Measurements from ENCODE around the gene PRKG2.
"Not testable (repeated sequence)": the region's sequence is repeated elsewhere in the genome, so short reads cannot be mapped to it uniquely, and the experiment has no call there.

PRKG2 gene

GRCh38 chr4:81214144-81214880 lies 710 bp downstream of the PRKG2 start:
- DNase-seq, result no peak

DNA sequence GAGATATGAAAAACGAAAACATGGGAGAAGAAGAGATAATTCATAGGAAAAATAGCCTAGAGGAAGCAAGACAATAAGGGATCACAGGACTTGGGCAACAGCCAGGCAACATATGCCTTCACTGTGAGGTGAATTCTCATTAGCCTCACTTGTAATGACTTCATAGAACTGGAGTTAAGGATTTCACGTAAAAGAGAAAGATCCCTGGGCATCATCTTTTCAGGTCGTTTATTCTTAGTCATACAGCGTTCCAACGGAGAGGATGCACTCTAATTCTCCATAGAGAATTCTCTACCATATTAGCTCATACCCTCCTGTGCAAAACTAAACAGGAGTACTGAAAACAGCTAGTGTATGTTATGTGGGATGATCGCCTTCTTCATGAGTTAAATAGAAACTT lies 1.4 kb downstream of the PRKG2 start:
- DNase-seq, result no peak

DNA sequence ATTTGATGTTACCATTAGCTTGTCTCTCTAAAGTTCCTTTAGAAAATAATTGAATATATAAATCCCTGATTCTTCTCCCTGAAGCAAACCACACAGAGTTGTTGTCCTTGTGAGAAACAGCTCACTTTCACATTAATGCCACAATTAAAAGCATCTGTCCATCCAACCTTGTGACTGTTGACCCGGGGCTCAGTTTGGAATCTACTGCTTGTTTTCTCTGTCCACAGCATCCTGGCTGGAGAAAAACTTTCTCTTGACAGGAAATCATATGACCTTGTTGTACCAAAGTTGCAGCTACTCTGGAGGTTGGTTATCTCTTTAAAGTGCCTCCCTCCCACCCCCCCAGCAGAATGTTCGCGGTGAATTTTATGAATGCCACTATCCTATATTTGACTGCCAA lies 3.1 kb downstream of the PRKG2 start:
- DNase-seq, result no peak

DNA sequence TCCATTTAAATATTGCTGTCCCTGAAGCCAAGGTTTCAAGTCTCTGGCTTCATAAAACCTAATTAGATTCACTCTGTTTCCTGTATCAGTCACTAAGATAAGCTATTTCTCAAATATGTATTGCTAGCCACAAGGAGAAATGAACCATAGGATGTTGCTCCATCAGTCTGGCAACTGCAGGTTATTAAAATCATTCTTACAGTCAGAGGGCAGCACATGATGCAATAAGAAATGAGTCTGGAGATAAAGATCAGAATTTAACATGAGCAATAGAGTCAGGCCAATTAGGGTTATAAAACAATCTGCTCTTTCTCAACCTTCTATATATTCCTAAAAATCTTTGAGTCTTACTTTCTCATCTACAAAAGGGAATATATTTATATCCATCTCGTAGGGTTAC lies 7.2 kb downstream of the PRKG2 start:
- DNase-seq, result no peak

DNA sequence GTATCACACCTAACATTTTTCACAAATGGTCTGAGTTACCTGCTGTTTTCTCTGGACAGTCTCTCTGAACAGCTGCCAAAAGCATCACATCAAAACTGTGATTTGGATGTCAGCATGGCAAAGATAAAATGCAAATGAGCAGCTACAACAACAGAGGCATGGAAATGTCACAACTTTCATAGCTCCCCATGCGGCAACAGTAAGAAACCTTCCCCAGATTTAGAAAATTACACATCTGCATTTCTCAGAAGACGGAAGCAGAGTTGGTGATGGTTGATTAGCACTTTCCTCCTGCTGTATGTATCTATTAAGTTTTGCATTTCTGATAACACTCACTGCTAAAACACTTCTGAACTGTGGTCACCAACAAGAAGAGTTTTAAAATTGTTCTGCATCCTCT lies 9.7 kb downstream of the PRKG2 start:
- DNase-seq, result no peak

DNA sequence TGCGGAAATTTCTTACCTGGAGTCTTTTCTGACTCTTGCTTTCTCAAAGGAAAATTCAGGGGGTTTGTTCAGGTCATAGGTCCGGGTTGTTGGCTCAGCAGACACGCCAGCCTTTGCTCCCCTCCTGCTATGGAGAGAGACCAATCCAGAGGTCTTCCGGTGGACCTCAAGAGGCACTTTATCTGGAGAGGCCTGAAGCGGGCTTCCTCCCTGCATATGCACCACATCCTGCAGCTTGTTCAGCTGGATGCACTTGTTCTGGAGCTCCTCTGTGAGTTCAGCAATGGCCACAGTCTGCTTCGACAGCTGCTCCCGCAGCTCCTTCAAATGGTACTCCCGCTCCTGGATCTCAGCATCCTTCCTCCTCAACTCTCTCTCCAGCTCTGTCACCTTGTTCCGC lies 10.5 kb downstream of the PRKG2 start:
- DNase-seq, result no peak

GRCh38 chr4:81199831-81200230 lies 15.2 kb downstream of the PRKG2 start:
- DNase-seq, result no peak

- DNase-seq, result no peak
These were observed 16.4 kb downstream of the PRKG2 start for GRCh38 chr4:81198609-81199008.

DNA sequence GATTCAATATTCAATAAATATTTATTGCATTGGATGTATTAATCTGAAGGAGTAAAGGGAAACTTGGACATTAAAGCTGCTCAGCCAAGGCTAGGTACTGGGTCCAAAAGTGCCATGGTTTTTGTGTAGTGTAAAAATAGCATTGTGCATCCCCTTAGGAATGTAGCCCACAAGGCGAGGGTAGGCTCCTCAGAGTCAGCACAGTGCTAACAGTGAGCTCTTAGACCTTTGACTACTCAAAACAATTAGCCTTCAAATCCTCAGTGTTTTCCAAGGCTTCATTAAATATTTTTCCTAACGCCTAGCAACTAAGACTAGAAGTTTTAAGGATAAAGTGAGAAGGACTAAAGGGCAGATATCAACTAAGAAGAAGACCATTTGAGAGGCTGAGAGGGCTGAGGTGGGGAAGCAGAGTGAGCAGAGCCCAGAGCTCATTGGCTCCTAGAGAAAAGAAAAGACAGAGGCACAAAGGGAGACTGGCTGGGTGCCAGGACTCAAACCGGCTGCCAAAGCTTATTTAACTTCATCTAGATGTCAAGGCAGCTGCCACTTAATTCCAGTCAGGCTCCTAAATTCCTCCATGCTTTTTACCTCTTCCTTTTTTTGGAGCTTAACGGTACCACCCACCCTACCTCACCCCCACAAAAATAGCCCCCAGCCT lies 17.0 kb downstream of the PRKG2 start:
- DNase-seq, result no peak

DNA sequence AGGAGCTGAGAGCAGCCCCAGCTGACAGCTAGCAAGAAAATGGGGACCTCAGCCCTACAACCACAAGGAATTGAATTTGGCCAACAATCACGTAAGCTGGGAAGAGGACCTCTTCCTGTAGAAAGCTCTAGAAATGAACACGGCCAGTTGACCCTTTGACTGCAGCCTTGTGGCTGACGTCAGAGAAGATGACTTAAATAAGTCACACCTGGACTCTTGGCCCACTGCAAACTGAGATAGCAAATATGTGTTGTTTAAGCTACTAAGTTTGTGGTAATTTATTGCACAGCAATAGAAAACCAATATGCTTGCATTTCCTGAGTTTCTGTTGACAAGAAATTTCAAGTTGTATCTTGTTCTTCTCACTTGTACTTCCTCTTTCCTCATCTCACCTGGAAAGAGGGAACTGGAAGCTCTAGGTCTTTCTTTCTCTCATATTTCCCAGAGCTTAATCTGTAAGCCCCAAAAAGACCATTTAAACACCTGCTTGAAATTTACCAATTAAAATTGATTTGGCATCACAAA lies 18.8 kb downstream of the PRKG2 start:
- no peak for DNase-seq

GRCh38 chr4:81195475-81195874 lies 19.5 kb downstream of the PRKG2 start:
- DNase-seq, result no peak

DNA sequence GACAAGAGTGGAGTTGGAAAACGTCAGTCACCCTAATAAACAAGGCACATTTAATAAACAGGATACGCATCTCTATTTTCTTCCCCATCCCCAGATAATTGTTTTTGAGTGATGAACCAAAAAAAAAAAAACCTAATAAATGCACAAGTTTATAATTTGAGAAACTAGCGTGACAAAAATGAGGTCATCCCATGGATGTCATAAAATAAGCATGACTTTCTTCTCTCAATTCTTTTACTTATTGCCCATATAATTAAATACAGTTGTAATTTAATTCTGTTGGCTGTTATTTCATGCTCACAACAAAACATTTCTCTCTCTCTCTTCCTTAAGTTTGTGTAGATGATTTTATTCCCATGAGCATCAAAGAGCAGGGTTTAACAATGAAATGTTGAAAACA lies 20.7 kb downstream of the PRKG2 start:
- no peak for DNase-seq

DNA sequence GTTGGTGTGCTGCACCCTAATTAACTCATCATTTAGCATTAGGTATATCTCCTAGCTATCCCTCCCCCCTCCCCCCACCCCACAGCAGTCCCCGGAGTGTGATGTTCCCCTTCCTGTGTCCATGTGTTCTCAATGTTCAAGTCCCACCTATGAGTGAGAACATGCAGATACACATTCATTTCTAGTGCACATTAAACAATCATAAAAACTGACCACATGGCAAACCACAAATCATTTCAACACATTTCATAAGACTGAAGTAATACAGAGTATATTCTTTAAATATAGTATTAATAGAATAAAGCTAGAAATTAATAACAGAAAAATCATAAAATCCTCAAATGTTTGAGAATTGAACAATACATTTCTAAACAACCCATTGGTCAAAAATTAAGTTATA lies 34.1 kb downstream of the PRKG2 start:
- no peak for DNase-seq

DNA sequence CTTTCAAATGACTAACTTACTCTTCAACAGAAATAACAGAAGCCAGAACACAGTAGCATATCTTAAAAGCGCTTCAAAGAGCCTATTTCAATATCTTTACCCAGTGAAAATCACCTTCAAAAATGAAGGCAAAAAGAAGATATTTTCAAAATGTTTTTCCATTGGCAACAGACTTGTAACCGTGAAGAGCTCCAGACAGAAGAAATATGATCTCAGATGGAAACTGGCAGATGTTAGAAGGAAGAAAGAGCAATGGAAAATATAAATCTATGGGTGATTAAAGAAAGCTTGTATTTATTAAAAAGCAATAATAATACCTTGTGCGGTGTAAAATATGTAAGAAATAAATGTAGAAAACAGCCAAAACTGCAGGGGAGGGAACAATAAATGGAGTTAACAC lies 35.7 kb downstream of the PRKG2 start:
- DNase-seq, result no peak

DNA sequence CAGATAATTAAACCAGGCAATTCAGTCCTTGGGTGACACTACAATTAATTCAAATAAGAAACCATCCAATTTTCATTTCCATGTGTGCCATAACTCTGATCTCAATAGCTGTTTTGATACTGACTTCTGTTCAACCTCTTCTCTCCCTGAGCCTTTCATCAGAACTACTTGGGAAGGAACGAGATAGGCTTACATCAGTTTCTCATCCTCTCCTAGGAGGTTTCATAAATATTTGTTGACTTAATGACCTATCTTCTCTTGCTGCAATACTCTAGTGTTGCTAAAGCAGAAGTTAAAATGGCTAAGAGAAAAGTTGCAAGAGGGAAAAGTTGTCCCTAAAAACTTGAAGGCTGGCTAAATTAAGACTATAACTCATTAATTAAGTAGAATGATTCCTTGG lies 41.8 kb downstream of the PRKG2 start:
- DNase-seq, result no peak

- DNase-seq, result no peak
These were observed 48.4 kb downstream of the PRKG2 start for GRCh38 chr4:81166458-81167160.

GRCh38 chr4:81165861-81166430 lies 49.1 kb downstream of the PRKG2 start:
- DNase-seq, result no peak

- no peak for DNase-seq
These were observed 50.2 kb downstream of the PRKG2 start for GRCh38 chr4:81164623-81165416.

DNA sequence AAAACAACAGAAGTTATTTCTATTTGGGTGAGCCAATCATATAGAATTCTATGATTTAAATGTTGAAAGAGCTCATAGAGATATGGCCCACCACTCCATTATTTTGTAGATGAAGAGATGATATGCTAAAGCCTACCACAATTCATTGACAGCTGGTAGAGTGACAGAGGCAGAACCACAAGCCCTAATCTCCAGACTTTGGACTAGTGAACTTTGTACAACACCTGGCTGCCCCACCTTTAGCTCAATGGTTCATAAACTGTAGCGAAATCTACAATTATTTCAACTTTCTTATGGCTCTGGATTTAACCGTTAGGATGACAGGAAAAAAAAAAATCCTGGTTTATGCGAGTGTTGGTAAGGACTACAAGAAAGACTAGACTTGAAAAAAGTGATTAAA lies 50.9 kb downstream of the PRKG2 start:
- DNase-seq, result no peak

- DNase-seq, result no peak
These were observed 52.1 kb downstream of the PRKG2 start for GRCh38 chr4:81162752-81163458.

GRCh38 chr4:81153714-81154323 lies 61.2 kb downstream of the PRKG2 start:
- not testable (repeated sequence) for DNase-seq
